OCI-LY1 (cell line): ENCODE results near the gene HPD.

Experiments
- CTCF ChIP-seq: fragments of 200-600 bp; sonication (generic), shearing (Covaris generic); IDR thresholded peaks from 2 replicates; pipeline ENCODE4 v1.5.1; 2017; ENCODE audit warnings: mild to moderate bottlenecking, antibody characterized with exemption, low read length, moderate library complexity, mixed read lengths
- EZH2 ChIP-seq: fragments of 200-600 bp; sonication (generic), shearing (Covaris generic); IDR thresholded peaks from 2 replicates; pipeline ENCODE4 v1.8.0; 2017; ENCODE audit warnings: borderline replicate concordance, mixed run types, mild to moderate bottlenecking, antibody characterized with exemption, low read length, moderate library complexity, mixed read lengths

GRCh38 chr12:121789800-121790728 is 68.6 kb downstream of the HPD start:
- TF ChIP-seq EZH2 (no peak), CTCF (no peak)
